Caco-2 (cell line): Measurements from ENCODE around the gene UBE2Q1. TPM values are rescaled to one million over a fixed set of nuclear protein-coding genes. Genes with fewer than 3 reads are reported as not detected.

Source experiments
- Bru-seq: library from RNA; stranded (reverse); fragments of 400-500 nt; gene quantifications from one replicate; lab custom pipeline; 2021; lab: Mats Ljungman, UMichigan
- BruChase-seq, 2 experiments: library from RNA; stranded (reverse); fragments of 400-500 nt; gene quantifications; one replicate each; lab custom pipeline; 2021; lab: Mats Ljungman, UMichigan
- BruUV-seq: library from RNA; stranded (reverse); fragments of 400-500 nt; replicated peaks from 2 replicates; lab custom pipeline; 2021; lab: Mats Ljungman, UMichigan
- CTCF ChIA-PET: fragments of 300-600 bp; sonication (Branson Sonifier 250); formaldehyde crosslinking; loops from one replicate; lab custom pipeline; 2022; ENCODE audit warnings: antibody characterized with exemption; lab: Charles Lee
- POLR2A ChIA-PET: fragments of 300-600 bp; sonication (Branson Sonifier 250); formaldehyde crosslinking; loops from one replicate; lab custom pipeline; 2022; ENCODE audit warnings: antibody characterized with exemption; lab: Charles Lee
- DNase-seq, 2 experiments: peaks; one replicate each; pipeline versions ENCODE4 v3.0.0 to v3.0.0-alpha.2; 2020 to 2022
- H3K27me3 ChIP-seq: replicated peaks from 2 replicates; pipeline ENCODE4 v1.6.0; 2011; ENCODE audit warnings: low read length; ENCODE audit not compliant: control insufficient read depth, insufficient read depth
- H3K36me3 ChIP-seq: 2 replicates; pipeline ENCODE4 v1.5.1; 2011; ENCODE audit warnings: low read length; ENCODE audit not compliant: control insufficient read depth, insufficient read depth
- H3K4me1 ChIP-seq: fragments of 250-450 bp; sonication (Bioruptor Pico); 2 replicates; pipeline ENCODE4 v1.5.1; 2020; ENCODE audit warnings: mild to moderate bottlenecking
- H3K4me3 ChIP-seq: 2 replicates; pipeline ENCODE4 v1.5.1; 2011; ENCODE audit warnings: low read depth, mild to moderate bottlenecking, control low read depth, low read length
- H3K9me3 ChIP-seq: fragments of 250-450 bp; sonication (Bioruptor Pico); 2 replicates; pipeline ENCODE4 v1.5.1; 2020; ENCODE audit warnings: mild to moderate bottlenecking, moderate library complexity
- H3K27ac Mint-ChIP-seq: one replicate; pipeline ENCODE4 v1.8.0; 2022; ENCODE audit warnings: mixed read lengths; ENCODE audit not compliant: unreplicated experiment
- H3K27me3 Mint-ChIP-seq: one replicate; pipeline ENCODE4 v1.8.0; 2022; ENCODE audit warnings: mixed read lengths; ENCODE audit not compliant: insufficient read depth, unreplicated experiment
- H3K36me3 Mint-ChIP-seq: one replicate; pipeline ENCODE4 v1.8.0; 2022; ENCODE audit warnings: mild to moderate bottlenecking, mixed read lengths; ENCODE audit not compliant: insufficient read depth, unreplicated experiment
- H3K4me1 Mint-ChIP-seq: one replicate; pipeline ENCODE4 v1.8.0; 2022; ENCODE audit warnings: low read depth, mixed read lengths; ENCODE audit not compliant: unreplicated experiment
- H3K4me3 Mint-ChIP-seq: one replicate; pipeline ENCODE4 v1.8.0; 2022; ENCODE audit warnings: mild to moderate bottlenecking, moderate library complexity, mixed read lengths; ENCODE audit not compliant: unreplicated experiment
- H3K9me3 Mint-ChIP-seq: one replicate; pipeline ENCODE4 v1.8.0; 2022; ENCODE audit warnings: mixed read lengths; ENCODE audit not compliant: unreplicated experiment
- intact Hi-C: fragments of 100-400 bp; cut with micrococcal nuclease; formaldehyde crosslinking; loops from one replicate; pipeline ENCODE4 v1.10.0; 2022; ENCODE audit not compliant: unreplicated experiment
- long read RNA-seq: library from polyadenylated mRNA; stranded (forward); transcript quantifications from one replicate; pipeline ENCODE4 v2.0.0, GENCODE V29; 2022
- total RNA-seq: library from RNA; stranded (reverse); gene quantifications from 2 replicates; pipeline ENCODE4 v1.2.3, GENCODE V29; 2022
- TF ChIP-seq, protein P1 (sequence below), 2 experiments: fragments of 200-600 bp in 1 of 2; IDR thresholded peaks; 1 replicate in 1 of 2; 2 replicates in 1 of 2; pipeline versions ENCODE4 v1.5.1 to v1.8.0; 2011 to 2022; ENCODE audit warnings: antibody characterized with exemption in 1 of 2, control low read depth in 1 of 2, inconsistent platforms in 1 of 2, low read depth in 1 of 2, low read length in 1 of 2, mild to moderate bottlenecking in 1 of 2, moderate library complexity in 1 of 2; ENCODE audit not compliant: insufficient read depth in 1 of 2, severe bottlenecking in 1 of 2, unreplicated experiment in 1 of 2

Gene UBE2Q1
- total RNA-seq (92.2 and 93.2 TPM in 2 replicates), Bru-seq, nascent RNA (percentile 88 among the genes with signal in this experiment), BruChase-seq, experiment 1, labeled RNA remaining after a 2-hour chase (percentile 92 among the genes with signal in this experiment), BruChase-seq, experiment 2, labeled RNA remaining after a 6-hour chase (percentile 94 among the genes with signal in this experiment)
- long read RNA-seq, transcript UBE2Q1-201 (13 exons, 3,210 nt), result major isoform, 87 of 97 reads
- long read RNA-seq, partial matches to known transcripts, result 2 of 97 reads
- long read RNA-seq, other reads (novel, unspliced or antisense), result 8 of 97 reads

- POLR2A ChIA-PET, result no interaction called here
- peak in 1 of 2 experiments; percentile 62 for DNase-seq
Measured at GRCh38 chr1:154557939-154558719, at the start of gene UBE2Q1. Gene UBE2Q1 (minus strand): TSS chr1:154558662. CDS start chr1:154558553, 109 bp downstream.

GRCh38 chr1:154607609-154608396 lies 49.3 kb upstream of the UBE2Q1 start, which contains the start of gene ADAR:
Gene ADAR (minus strand): TSS chr1:154608186. CDS start chr1:154608006, 180 bp downstream.
- Mint-ChIP-seq H3K27ac (peak within 1 kb of the TSS; percentile 89), H3K27me3 (no peaks in the 10 kb centered on the region), H3K9me3 (no peaks in the 10 kb centered on the region), H3K4me3 (peak within 1 kb of the TSS; percentile 88), H3K36me3 (peaks cover 34% of the 10 kb centered on the region), H3K4me1 (peaks cover 30% of the 10 kb centered on the region)
- BruUV-seq, result TSS peak; percentile 59
- POLR2A ChIA-PET, result interaction anchor here (0.6 to 0.8 kb wide), 3 partner anchors 19 to 55 kb away, joined by 3 to 5 read pairs (median 5); no protein-coding TSS in a partner anchor
- TF ChIP-seq, protein P1, sequence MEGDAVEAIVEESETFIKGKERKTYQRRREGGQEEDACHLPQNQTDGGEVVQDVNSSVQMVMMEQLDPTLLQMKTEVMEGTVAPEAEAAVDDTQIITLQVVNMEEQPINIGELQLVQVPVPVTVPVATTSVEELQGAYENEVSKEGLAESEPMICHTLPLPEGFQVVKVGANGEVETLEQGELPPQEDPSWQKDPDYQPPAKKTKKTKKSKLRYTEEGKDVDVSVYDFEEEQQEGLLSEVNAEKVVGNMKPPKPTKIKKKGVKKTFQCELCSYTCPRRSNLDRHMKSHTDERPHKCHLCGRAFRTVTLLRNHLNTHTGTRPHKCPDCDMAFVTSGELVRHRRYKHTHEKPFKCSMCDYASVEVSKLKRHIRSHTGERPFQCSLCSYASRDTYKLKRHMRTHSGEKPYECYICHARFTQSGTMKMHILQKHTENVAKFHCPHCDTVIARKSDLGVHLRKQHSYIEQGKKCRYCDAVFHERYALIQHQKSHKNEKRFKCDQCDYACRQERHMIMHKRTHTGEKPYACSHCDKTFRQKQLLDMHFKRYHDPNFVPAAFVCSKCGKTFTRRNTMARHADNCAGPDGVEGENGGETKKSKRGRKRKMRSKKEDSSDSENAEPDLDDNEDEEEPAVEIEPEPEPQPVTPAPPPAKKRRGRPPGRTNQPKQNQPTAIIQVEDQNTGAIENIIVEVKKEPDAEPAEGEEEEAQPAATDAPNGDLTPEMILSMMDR (IDR thresholded peaks at IDR 0.05; ENCODE audit: insufficient read depth in 1 of 2, low read depth in 1 of 2, low read length in 1 of 2, severe bottlenecking in 1 of 2, unreplicated experiment in 1 of 2), result no peak
- H3K9me3 ChIP-seq, result no peaks in the 10 kb centered on the region
- no peaks in the 10 kb centered on the region for H3K27me3 ChIP-seq
- H3K4me3 ChIP-seq, result peak within 1 kb of the TSS; percentile 54
- H3K4me1 ChIP-seq, result peaks cover 7% of the 10 kb centered on the region
- no peaks in the 10 kb centered on the region; the same call in 1 of the 2 replicates for H3K36me3 ChIP-seq
- DNase-seq, result peak; percentile 91 to 95
- intact Hi-C loops, result loop anchor here (1.0 kb wide), 1 partner anchor 50 kb away; the partner anchor contains the start of gene UBE2Q1
- CTCF ChIA-PET, result interaction anchor here (0.6 to 1.3 kb wide), 3 partner anchors 14 to 410 kb away, joined by 3 to 5 read pairs (median 3); no protein-coding TSS in a partner anchor

More at GRCh38 chr1:154557939-154558719, at the start of gene UBE2Q1:
- peaks cover 9% of the 10 kb centered on the region for H3K36me3 ChIP-seq
- H3K9me3 ChIP-seq, result no peaks in the 10 kb centered on the region
- H3K27me3 ChIP-seq, result no peaks in the 10 kb centered on the region
- H3K36me3 Mint-ChIP-seq, result peaks cover 49% of the 10 kb centered on the region
- TF ChIP-seq, protein P1 (IDR thresholded peaks at IDR 0.05; ENCODE audit: insufficient read depth in 1 of 2, low read depth in 1 of 2, low read length in 1 of 2, severe bottlenecking in 1 of 2, unreplicated experiment in 1 of 2), result no peak
- H3K4me1 ChIP-seq, result peaks cover 13% of the 10 kb centered on the region
- H3K9me3 Mint-ChIP-seq, result no peaks in the 10 kb centered on the region
- peak within 1 kb of the TSS; percentile 90 for H3K4me3 Mint-ChIP-seq
- H3K27me3 Mint-ChIP-seq, result no peaks in the 10 kb centered on the region
- peaks cover 13% of the 10 kb centered on the region for H3K4me1 Mint-ChIP-seq
- intact Hi-C loops, result loop anchor here (1.0 to 2.0 kb wide), 6 partner anchors 50 to 443 kb away; partner anchors contain the start of genes ADAR and KCNN3
- peak within 1 kb of the TSS; percentile 91 for H3K27ac Mint-ChIP-seq
- H3K4me3 ChIP-seq, result peak within 1 kb of the TSS; percentile 85
- CTCF ChIA-PET, result no interaction called here
- BruUV-seq, result no TSS peak
